Nephron (organoid): ENCODE data around the gene DOCK3.

Source experiments
- H3K27ac Mint-ChIP-seq, 3 experiments: 2 replicates each; pipeline ENCODE4 v1.8.0; 2020; ENCODE audit warnings: mixed read lengths in 3 of 3, mild to moderate bottlenecking in 2 of 3, moderate library complexity in 1 of 3
- H3K27me3 Mint-ChIP-seq: 2 replicates; pipeline ENCODE4 v1.8.0; 2021; ENCODE audit warnings: low read depth, mild to moderate bottlenecking, moderate library complexity, mixed read lengths
- H3K36me3 Mint-ChIP-seq: 2 replicates; pipeline ENCODE4 v1.8.0; 2020; ENCODE audit warnings: low read depth, mixed read lengths
- H3K4me1 Mint-ChIP-seq: 2 replicates; pipeline ENCODE4 v1.8.0; 2020; ENCODE audit warnings: mixed read lengths
- H3K4me3 Mint-ChIP-seq, 3 experiments: 2 replicates each; pipeline ENCODE4 v1.8.0; 2020; ENCODE audit warnings: mild to moderate bottlenecking in 3 of 3, mixed read lengths in 3 of 3, moderate library complexity in 2 of 3
- H3K9me3 Mint-ChIP-seq: 2 replicates; pipeline ENCODE4 v1.8.0; 2020; ENCODE audit warnings: mixed read lengths
- TF ChIP-seq, protein P1 (sequence below), 3 experiments: fragments of 200-600 bp; sonication (generic); IDR thresholded peaks; one replicate each; pipeline ENCODE4 v1.5.0; 2021; ENCODE audit warnings: antibody characterized with exemption in 3 of 3; ENCODE audit not compliant: unreplicated experiment in 3 of 3

DOCK3 gene

DNA sequence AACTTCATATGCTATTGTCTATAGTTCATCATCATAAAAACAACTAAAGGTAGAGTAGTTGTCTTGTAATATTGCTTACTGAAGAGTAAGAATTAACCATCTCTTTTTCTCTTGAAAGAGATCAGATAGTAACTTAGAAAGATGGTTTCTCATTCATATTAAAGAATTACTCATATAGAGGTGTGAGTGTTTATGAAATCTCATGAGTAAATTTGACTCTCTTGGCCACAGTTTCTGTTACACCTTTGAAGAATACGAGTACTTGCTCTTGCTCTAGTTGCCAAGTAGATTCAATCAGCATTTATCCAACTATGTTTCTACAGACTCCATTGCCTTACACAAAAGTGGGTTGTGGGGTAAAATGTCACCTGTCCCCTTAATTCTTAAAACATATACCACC is 463.0 kb downstream of the DOCK3 start:
- no peaks in the 10 kb centered on the region for H3K4me1 Mint-ChIP-seq
- H3K36me3 Mint-ChIP-seq = no peaks in the 10 kb centered on the region
- peaks cover 3% of the 10 kb centered on the region for H3K27me3 Mint-ChIP-seq
- H3K27ac Mint-ChIP-seq = no peak overlapping the region
- TF ChIP-seq, protein P1, sequence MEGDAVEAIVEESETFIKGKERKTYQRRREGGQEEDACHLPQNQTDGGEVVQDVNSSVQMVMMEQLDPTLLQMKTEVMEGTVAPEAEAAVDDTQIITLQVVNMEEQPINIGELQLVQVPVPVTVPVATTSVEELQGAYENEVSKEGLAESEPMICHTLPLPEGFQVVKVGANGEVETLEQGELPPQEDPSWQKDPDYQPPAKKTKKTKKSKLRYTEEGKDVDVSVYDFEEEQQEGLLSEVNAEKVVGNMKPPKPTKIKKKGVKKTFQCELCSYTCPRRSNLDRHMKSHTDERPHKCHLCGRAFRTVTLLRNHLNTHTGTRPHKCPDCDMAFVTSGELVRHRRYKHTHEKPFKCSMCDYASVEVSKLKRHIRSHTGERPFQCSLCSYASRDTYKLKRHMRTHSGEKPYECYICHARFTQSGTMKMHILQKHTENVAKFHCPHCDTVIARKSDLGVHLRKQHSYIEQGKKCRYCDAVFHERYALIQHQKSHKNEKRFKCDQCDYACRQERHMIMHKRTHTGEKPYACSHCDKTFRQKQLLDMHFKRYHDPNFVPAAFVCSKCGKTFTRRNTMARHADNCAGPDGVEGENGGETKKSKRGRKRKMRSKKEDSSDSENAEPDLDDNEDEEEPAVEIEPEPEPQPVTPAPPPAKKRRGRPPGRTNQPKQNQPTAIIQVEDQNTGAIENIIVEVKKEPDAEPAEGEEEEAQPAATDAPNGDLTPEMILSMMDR (IDR thresholded peaks at IDR 0.05; ENCODE audit: unreplicated experiment in 3 of 3) = no peak
- H3K4me3 Mint-ChIP-seq = no peak overlapping the region
- peaks cover 3% of the 10 kb centered on the region for H3K9me3 Mint-ChIP-seq

GRCh38 chr3:51139616-51140015 is 464.9 kb downstream of the DOCK3 start:
- no peak overlapping the region for H3K4me3 Mint-ChIP-seq
- H3K4me1 Mint-ChIP-seq = no peaks in the 10 kb centered on the region
- peaks cover 3% of the 10 kb centered on the region for H3K27me3 Mint-ChIP-seq
- no peak overlapping the region for H3K27ac Mint-ChIP-seq
- no peaks in the 10 kb centered on the region for H3K36me3 Mint-ChIP-seq
- TF ChIP-seq, protein P1 (IDR thresholded peaks at IDR 0.05; ENCODE audit: unreplicated experiment in 3 of 3) = no peak
- no peaks in the 10 kb centered on the region for H3K9me3 Mint-ChIP-seq

GRCh38 chr3:51141573-51141972 is 466.8 kb downstream of the DOCK3 start:
- Mint-ChIP-seq H3K4me3 (no peak overlapping the region), H3K9me3 (no peaks in the 10 kb centered on the region), H3K4me1 (no peaks in the 10 kb centered on the region), H3K36me3 (no peaks in the 10 kb centered on the region), H3K27me3 (no peaks in the 10 kb centered on the region), H3K27ac (no peak overlapping the region)
- TF ChIP-seq, protein P1 (IDR thresholded peaks at IDR 0.05; ENCODE audit: unreplicated experiment in 3 of 3) = no peak

- TF ChIP-seq, protein P1 (IDR thresholded peaks at IDR 0.05; ENCODE audit: unreplicated experiment in 3 of 3) = no peak
- no peak overlapping the region for H3K27ac Mint-ChIP-seq
- no peaks in the 10 kb centered on the region for H3K4me1 Mint-ChIP-seq
- peaks cover 15% of the 10 kb centered on the region for H3K9me3 Mint-ChIP-seq
- H3K4me3 Mint-ChIP-seq = no peak overlapping the region
- no peaks in the 10 kb centered on the region for H3K36me3 Mint-ChIP-seq
- H3K27me3 Mint-ChIP-seq = no peaks in the 10 kb centered on the region
Observed at GRCh38 chr3:51145811-51146585, 471.3 kb downstream of the DOCK3 start.

DNA sequence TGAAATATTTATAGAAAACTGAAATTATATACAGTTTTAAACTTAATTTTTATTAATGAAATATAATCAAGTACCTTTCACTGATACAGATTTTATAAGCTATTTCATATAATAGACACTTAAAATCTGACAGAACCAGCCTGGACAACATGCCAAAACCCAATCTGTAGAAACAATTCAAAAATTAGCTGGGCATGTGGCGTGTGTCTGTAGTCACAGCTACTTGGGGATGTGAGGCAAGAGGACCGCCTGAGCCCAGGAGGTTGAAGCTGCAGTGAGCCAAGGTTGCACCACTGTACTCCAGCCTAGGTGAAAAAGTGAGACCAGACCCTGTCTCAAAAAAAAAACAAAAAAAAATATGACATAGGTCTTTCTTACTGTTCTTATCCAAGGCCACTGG is 472.1 kb downstream of the DOCK3 start:
- Mint-ChIP-seq H3K9me3 (peaks cover 15% of the 10 kb centered on the region), H3K27ac (no peak overlapping the region), H3K4me1 (no peaks in the 10 kb centered on the region), H3K4me3 (no peak overlapping the region), H3K36me3 (no peaks in the 10 kb centered on the region), H3K27me3 (no peaks in the 10 kb centered on the region)
- TF ChIP-seq, protein P1 (IDR thresholded peaks at IDR 0.05; ENCODE audit: unreplicated experiment in 3 of 3) = no peak

GRCh38 chr3:51156147-51156546 is 481.4 kb downstream of the DOCK3 start:
- TF ChIP-seq, protein P1 (IDR thresholded peaks at IDR 0.05; ENCODE audit: unreplicated experiment in 3 of 3) = no peak
- H3K9me3 Mint-ChIP-seq = no peaks in the 10 kb centered on the region
- H3K27ac Mint-ChIP-seq = no peak overlapping the region
- H3K4me1 Mint-ChIP-seq = no peaks in the 10 kb centered on the region
- H3K4me3 Mint-ChIP-seq = no peak overlapping the region
- H3K27me3 Mint-ChIP-seq = no peaks in the 10 kb centered on the region
- H3K36me3 Mint-ChIP-seq = no peaks in the 10 kb centered on the region
